GM21717 (cell line): Measurements from ENCODE around the gene SHISA3.

Source experiments
- ATAC-seq: cut with Tn5 transposase; IDR thresholded peaks from one replicate; pipeline ENCODE4 v1.9.1; 2021; ENCODE audit warnings: mild to moderate bottlenecking, moderate library complexity; ENCODE audit not compliant: unreplicated experiment

SHISA3 gene

DNA sequence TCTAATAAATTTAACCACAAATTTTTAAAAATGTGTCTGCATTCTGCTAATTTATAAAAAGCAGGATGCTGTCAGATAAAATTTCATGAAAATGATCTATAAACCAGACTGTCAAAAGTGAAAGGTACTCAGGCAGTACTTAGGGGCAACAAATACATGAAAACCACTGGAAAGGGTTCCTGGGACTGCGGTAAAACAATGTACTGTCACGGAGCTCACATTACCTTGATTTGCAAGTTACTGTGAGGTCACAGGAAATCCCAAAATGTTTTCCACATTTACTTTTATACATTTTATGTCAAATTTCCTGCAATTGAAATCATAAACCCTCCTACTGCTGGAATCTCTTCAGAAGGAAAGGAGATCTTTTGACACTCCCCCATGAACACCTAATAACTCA, 45.3 kb downstream of the SHISA3 start:
- ATAC-seq: no peak

DNA sequence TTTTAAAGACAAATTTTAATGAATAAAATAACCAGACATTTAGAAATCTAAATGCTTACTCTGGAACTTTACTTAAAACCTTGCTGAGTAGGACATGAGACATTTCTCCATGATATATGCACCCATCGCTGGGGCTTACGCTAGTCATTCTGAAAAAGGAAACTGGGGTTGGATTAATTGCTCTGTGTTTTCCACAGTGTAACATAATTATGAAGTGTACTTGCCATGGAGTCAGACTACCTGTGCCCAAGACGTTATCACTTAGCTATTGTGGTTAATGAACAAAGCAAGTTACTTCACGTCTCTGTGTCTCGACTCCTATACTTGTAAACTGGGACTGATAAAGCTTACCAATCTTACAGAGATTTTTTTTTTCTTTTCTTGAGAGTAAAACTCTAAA, 47.8 kb downstream of the SHISA3 start:
- ATAC-seq: no peak

DNA sequence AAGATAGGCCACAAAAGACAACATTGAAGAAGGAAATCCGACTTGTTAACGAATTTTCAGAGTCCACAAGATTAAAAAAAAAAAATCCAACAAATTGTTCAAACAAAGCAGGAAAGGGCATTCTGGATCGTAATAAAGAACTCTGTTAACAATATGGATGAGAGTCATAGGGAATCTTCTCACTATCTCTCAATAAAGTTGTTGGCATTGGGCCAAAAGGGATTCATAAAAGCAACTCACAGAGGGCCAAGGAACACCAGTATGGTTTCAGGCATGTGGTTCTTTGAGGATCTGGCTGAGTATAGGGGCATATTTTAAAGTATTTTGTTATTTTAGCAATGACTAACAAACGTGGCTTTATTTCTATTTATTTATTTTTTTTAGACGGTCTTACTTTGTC, 49.5 kb downstream of the SHISA3 start:
- ATAC-seq: no peak
